ENCODE results near the gene SIPA1L2.

The SIPA1L2 gene

GRCh38 chr1:232589111-232589811 lies 40.7 kb downstream of the SIPA1L2 start:
- DNase-seq (ENCODE audit: low read depth), result no peak

DNA sequence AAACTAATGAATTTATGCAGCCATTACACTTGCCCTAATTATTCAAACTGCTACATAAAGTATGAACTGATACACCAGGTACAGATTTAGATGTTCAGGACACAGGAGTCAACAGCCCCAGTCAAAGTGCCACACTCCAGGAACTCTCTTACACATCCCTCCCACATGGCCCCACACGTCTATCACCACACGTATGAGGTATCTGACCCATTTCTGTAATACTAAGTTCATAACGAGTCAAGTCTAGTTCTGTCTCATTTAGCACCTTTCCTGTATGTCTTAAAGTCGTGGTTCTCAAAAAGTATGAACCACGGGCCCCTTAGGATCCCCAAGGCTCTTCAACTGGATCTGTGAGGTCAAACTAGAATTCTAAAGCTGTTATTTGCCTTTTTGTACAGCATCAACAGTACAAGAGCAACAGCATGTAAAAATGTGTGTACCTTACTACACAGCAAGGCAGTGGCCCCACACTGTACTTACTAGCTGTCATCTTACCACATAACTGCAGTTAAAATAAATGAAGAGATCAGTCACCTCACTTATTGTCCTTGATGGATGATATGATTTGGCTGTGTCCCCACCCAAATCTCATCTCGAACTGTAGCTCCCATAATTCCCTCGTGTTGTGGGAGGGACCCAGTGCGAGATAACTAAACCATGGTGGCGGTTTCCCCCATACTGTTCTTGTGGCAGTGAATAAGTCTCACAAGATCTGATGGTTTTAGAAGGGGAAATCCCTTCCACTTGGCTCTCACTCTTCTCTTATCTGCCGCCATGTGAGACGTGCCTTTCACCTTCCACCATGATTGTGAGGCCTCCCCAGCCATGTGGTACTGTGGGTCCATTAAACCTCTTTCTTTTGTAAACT lies 42.6 kb downstream of the SIPA1L2 start:
- no peak for DNase-seq (ENCODE audit: low read depth)

DNA sequence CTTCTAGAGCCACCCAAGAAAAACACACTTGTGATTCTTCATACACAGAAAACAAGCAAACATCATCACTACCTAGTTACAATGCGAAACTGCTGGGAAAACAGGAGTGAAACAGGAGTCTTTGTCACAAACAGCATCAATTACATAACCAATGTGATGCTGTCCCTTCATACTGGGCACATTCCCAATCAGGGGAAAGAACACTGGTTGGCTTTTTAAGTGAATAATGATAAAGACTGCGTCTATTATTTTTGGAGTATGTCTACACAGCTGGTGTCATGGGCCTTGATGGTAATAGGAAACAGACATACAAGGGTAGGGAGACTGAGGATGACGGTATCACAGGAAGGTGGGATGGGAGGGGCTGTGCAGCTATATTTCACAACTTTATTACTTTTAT lies 43.3 kb downstream of the SIPA1L2 start:
- no peak for DNase-seq (ENCODE audit: low read depth)

- DNase-seq (ENCODE audit: low read depth), result no peak
Measured at GRCh38 chr1:232585486-232585885, 44.4 kb downstream of the SIPA1L2 start.

- no peak for DNase-seq (ENCODE audit: low read depth)
Measured at GRCh38 chr1:232581932-232582331, 48.0 kb downstream of the SIPA1L2 start.
